HEK293 (cell line): ENCODE measurements around the gene HIP1.

Source experiments
- CTCF ChIP-seq: fragments of 450-650 bp; formaldehyde crosslinking; IDR thresholded peaks from 2 replicates; pipeline ENCODE4 v1.5.1; 2016; ENCODE audit warnings: missing biosample characterization, missing genetic modification characterization
- ZBTB1 ChIP-seq: fragments of 450-650 bp; formaldehyde crosslinking; IDR thresholded peaks from 2 replicates; pipeline ENCODE4 v1.5.1; 2016; ENCODE audit warnings: missing biosample characterization, missing genetic modification characterization
- ZNF174 ChIP-seq: fragments of 450-650 bp; formaldehyde crosslinking; IDR thresholded peaks from 2 replicates; pipeline ENCODE4 v1.5.0; 2017; ENCODE audit warnings: missing biosample characterization, mild to moderate bottlenecking, missing genetic modification characterization
- ZNF274 ChIP-seq, 2 experiments: fragments of 200-500 bp in 1 of 2; fragments of 450-650 bp in 1 of 2; sonication (Bioruptor generic) in 1 of 2; formaldehyde crosslinking in 1 of 2; IDR thresholded peaks; 2 replicates each; pipeline versions ENCODE4 v1.5.1 to v1.6.1; 2014 to 2016; ENCODE audit warnings: borderline replicate concordance in 1 of 2, inconsistent platforms in 1 of 2, low read length in 1 of 2, missing biosample characterization in 1 of 2, missing genetic modification characterization in 1 of 2
- ZNF335 ChIP-seq: fragments of 450-650 bp; formaldehyde crosslinking; conservative IDR thresholded peaks from 2 replicates; pipeline ENCODE4 v1.5.1; 2016; ENCODE audit warnings: missing biosample characterization, missing genetic modification characterization
- ZNF433 ChIP-seq: fragments of 450-650 bp; formaldehyde crosslinking; IDR thresholded peaks from 2 replicates; pipeline ENCODE4 v1.5.1; 2016; ENCODE audit warnings: missing biosample characterization, missing genetic modification characterization, low read depth
- ZNF473 ChIP-seq: fragments of 450-650 bp; formaldehyde crosslinking; IDR thresholded peaks from 2 replicates; pipeline ENCODE4 v1.5.1; 2017; ENCODE audit warnings: missing biosample characterization, missing genetic modification characterization
- ZNF501 ChIP-seq: fragments of 450-650 bp; formaldehyde crosslinking; IDR thresholded peaks from 2 replicates; pipeline ENCODE4 v1.5.1; 2016; ENCODE audit warnings: missing biosample characterization, missing genetic modification characterization
- ZNF555 ChIP-seq: fragments of 450-650 bp; formaldehyde crosslinking; conservative IDR thresholded peaks from 2 replicates; pipeline ENCODE4 v1.5.1; 2017; ENCODE audit warnings: missing biosample characterization, mild to moderate bottlenecking, missing genetic modification characterization, inconsistent platforms
- ZNF571 ChIP-seq: fragments of 450-650 bp; formaldehyde crosslinking; IDR thresholded peaks from 2 replicates; pipeline ENCODE4 v1.5.0; 2017; ENCODE audit warnings: missing biosample characterization, missing genetic modification characterization
- ZNF76 ChIP-seq: fragments of 450-650 bp; formaldehyde crosslinking; IDR thresholded peaks from 2 replicates; pipeline ENCODE4; 2016; ENCODE audit warnings: low read depth, missing biosample characterization, missing genetic modification characterization, borderline replicate concordance

GRCh38 chr7:75575488-75576121 lies 163.1 kb downstream of the HIP1 start:
- TF ChIP-seq ZNF555 (tag by site-specific recombination): no peak
- no peak for TF ChIP-seq ZNF274 (IDR thresholded peaks at IDR 0.05; ENCODE audit: low read length)
- TF ChIP-seq ZNF274 (tag by site-specific recombination; IDR thresholded peaks at IDR 0.05; ENCODE audit: borderline replicate concordance): no peak
- TF ChIP-seq ZBTB1 (tag by site-specific recombination): no peak
- no peak for TF ChIP-seq ZNF501 (tag by site-specific recombination)
- no peak for TF ChIP-seq CTCF (tag by site-specific recombination)
- TF ChIP-seq ZNF473 (tag by site-specific recombination): no peak
- TF ChIP-seq ZNF571: no peak
- no peak for TF ChIP-seq ZNF76 (tag by site-specific recombination)
- TF ChIP-seq ZNF335 (tag by site-specific recombination): no peak
- no peak for TF ChIP-seq ZNF174 (tag by site-specific recombination)
- no peak for TF ChIP-seq ZNF433 (tag by site-specific recombination)
